Mammary epithelial cell (primary cell): Measurements from ENCODE around the gene TENM3.

Source experiments
- CTCF ChIP-seq, 2 donors: IDR thresholded peaks in 1 of 2; conservative IDR thresholded peaks in 1 of 2; 2 replicates each; pipeline ENCODE4 v1.5.1; 2011 to 2012; ENCODE audit warnings: inconsistent platforms in 2 of 2, low read length in 2 of 2, mild to moderate bottlenecking in 2 of 2, control low read depth in 1 of 2, low read depth in 1 of 2; ENCODE audit not compliant: insufficient read depth in 1 of 2; ENCODE audit errors: extremely low read depth in 1 of 2
- EZH2 ChIP-seq: IDR thresholded peaks from 2 replicates; pipeline ENCODE4 v1.6.1; 2012; ENCODE audit warnings: low read length, inconsistent platforms, borderline replicate concordance

GRCh38 chr4:182289809-182290208, 46.6 kb downstream of the TENM3 start:
- TF ChIP-seq CTCF (conservative IDR thresholded peaks at IDR 0.05 in 1 of 2, IDR thresholded peaks at IDR 0.05 in 1 of 2; ENCODE audit: extremely low read depth in 1 of 2, insufficient read depth in 1 of 2, low read depth in 1 of 2, low read length in 2 of 2) (no peak), EZH2 (no peak)
